H9 (cell line): ENCODE data around the gene EEF1A2. TPM values are rescaled to one million over a fixed set of nuclear protein-coding genes. Genes with fewer than 3 reads are reported as not detected.
A peak's percentile ranks its signal among the peaks of the same experiment; 100 is the strongest.

Experiments used
- DNase-seq: peaks from one replicate; pipeline ENCODE4 v3.0.0-alpha.2; 2017
- H2AFZ ChIP-seq: one replicate; pipeline ENCODE4 v1.6.1; 2013; ENCODE audit warnings: mild to moderate bottlenecking, low read length, control low read depth, moderate library complexity
- H2AK5ac ChIP-seq: 2 replicates; pipeline ENCODE4 v1.6.1; 2013; ENCODE audit warnings: low read length, control low read depth, mixed read lengths; ENCODE audit not compliant: insufficient read length
- H2BK120ac ChIP-seq: one replicate; pipeline ENCODE4 v1.6.1; 2013; ENCODE audit warnings: low read depth, mild to moderate bottlenecking, low read length, control low read depth, inconsistent platforms; ENCODE audit not compliant: poor library complexity, severe bottlenecking
- H2BK12ac ChIP-seq: 2 replicates; pipeline ENCODE4 v1.6.1; 2013; ENCODE audit warnings: low read length, control low read depth, mixed read lengths, low read depth; ENCODE audit not compliant: insufficient read length
- H2BK15ac ChIP-seq: 2 replicates; pipeline ENCODE4 v1.6.1; 2013; ENCODE audit warnings: low read depth, low read length, control low read depth
- H2BK20ac ChIP-seq: one replicate; pipeline ENCODE4 v1.6.1; 2013; ENCODE audit warnings: low read depth, mild to moderate bottlenecking, low read length, control low read depth, inconsistent platforms; ENCODE audit not compliant: poor library complexity, severe bottlenecking
- H2BK5ac ChIP-seq: 2 replicates; pipeline ENCODE4 v1.6.1; 2013; ENCODE audit warnings: low read length, control low read depth, mixed read lengths; ENCODE audit not compliant: insufficient read length
- H3K14ac ChIP-seq: 2 replicates; pipeline ENCODE4 v1.6.1; 2013; ENCODE audit warnings: low read length, control low read depth; ENCODE audit not compliant: insufficient read depth
- H3K18ac ChIP-seq: 2 replicates; pipeline ENCODE4 v1.6.1; 2013; ENCODE audit warnings: low read depth, mild to moderate bottlenecking, mixed read lengths, low read length, control low read depth; ENCODE audit not compliant: insufficient read length
- H3K23ac ChIP-seq: 2 replicates; pipeline ENCODE4 v1.6.1; 2013; ENCODE audit warnings: low read length, control low read depth, mixed read lengths, low read depth; ENCODE audit not compliant: insufficient read length
- H3K23me2 ChIP-seq: 2 replicates; pipeline ENCODE4 v1.6.1; 2013; ENCODE audit warnings: low read depth, mild to moderate bottlenecking, mixed read lengths, low read length, control low read depth; ENCODE audit not compliant: insufficient read length, poor library complexity, severe bottlenecking
- H3K27ac ChIP-seq: 2 replicates; pipeline ENCODE4 v1.5.1; 2013; ENCODE audit warnings: low read length, control low read depth, mixed read lengths, low read depth; ENCODE audit not compliant: insufficient read length
- H3K27me3 ChIP-seq: 2 replicates; pipeline ENCODE4 v1.6.1; 2013; ENCODE audit warnings: low read length, control low read depth, inconsistent platforms; ENCODE audit not compliant: insufficient read depth
- H3K4ac ChIP-seq: 2 replicates; pipeline ENCODE4 v1.6.1; 2013; ENCODE audit warnings: low read depth, mild to moderate bottlenecking, control low read depth, inconsistent platforms, low read length, moderate library complexity
- H3K4me1 ChIP-seq: 2 replicates; pipeline ENCODE4 v1.6.1; 2013; ENCODE audit warnings: low read length, control low read depth, inconsistent platforms; ENCODE audit not compliant: insufficient read depth
- H3K4me2 ChIP-seq: 2 replicates; pipeline ENCODE4 v1.6.1; 2013; ENCODE audit warnings: low read length, control low read depth, mixed read lengths; ENCODE audit not compliant: insufficient read length, insufficient read depth
- H3K56ac ChIP-seq: 2 replicates; pipeline ENCODE4 v1.6.1; 2013; ENCODE audit warnings: low read depth, mild to moderate bottlenecking, mixed read lengths, low read length, control low read depth; ENCODE audit not compliant: insufficient read length
- H3K79me1 ChIP-seq: 2 replicates; pipeline ENCODE4 v1.6.1; 2013; ENCODE audit warnings: low read depth, mild to moderate bottlenecking, moderate library complexity, low read length, control low read depth, inconsistent platforms; ENCODE audit not compliant: insufficient read depth, poor library complexity, severe bottlenecking
- H3K79me2 ChIP-seq: 2 replicates; pipeline ENCODE4 v1.6.1; 2013; ENCODE audit warnings: low read length, control low read depth, inconsistent platforms; ENCODE audit not compliant: insufficient read depth
- H3K9ac ChIP-seq: 2 replicates; pipeline ENCODE4 v1.6.1; 2013; ENCODE audit warnings: low read length, control low read depth, mixed read lengths; ENCODE audit not compliant: insufficient read length; ENCODE audit errors: extremely low read depth
- H3K9me3 ChIP-seq: one replicate; pipeline ENCODE4 v1.6.1; 2013; ENCODE audit warnings: low read depth, low read length, inconsistent platforms; ENCODE audit not compliant: control insufficient read depth
- H3T11ph ChIP-seq: one replicate; pipeline ENCODE4 v1.6.1; 2013; ENCODE audit warnings: mild to moderate bottlenecking, low read length, control low read depth, inconsistent platforms
- H4K20me1 ChIP-seq: one replicate; pipeline ENCODE4 v1.6.1; 2013; ENCODE audit not compliant: control insufficient read depth, insufficient read length, insufficient read depth
- H4K5ac ChIP-seq: 2 replicates; pipeline ENCODE4 v1.6.1; 2013; ENCODE audit warnings: low read depth, mild to moderate bottlenecking, mixed read lengths, low read length, control low read depth; ENCODE audit not compliant: insufficient read length
- H4K8ac ChIP-seq: replicated peaks from 2 replicates; pipeline ENCODE4 v1.6.1; 2013; ENCODE audit warnings: low read length, control low read depth, mixed read lengths, low read depth; ENCODE audit not compliant: insufficient read length
- H4K91ac ChIP-seq: 2 replicates; pipeline ENCODE4 v1.6.1; 2013; ENCODE audit warnings: low read depth, mild to moderate bottlenecking, moderate library complexity, mixed read lengths, low read length, control low read depth; ENCODE audit not compliant: insufficient read length
- H3K27ac Mint-ChIP-seq, 3 experiments: 2 replicates in 2 of 3; 3 replicates in 1 of 3; pipeline ENCODE4 v1.8.0; 2020 to 2021; ENCODE audit warnings: mixed read lengths in 3 of 3, mild to moderate bottlenecking in 1 of 3, moderate library complexity in 1 of 3
- H3K27me3 Mint-ChIP-seq: 2 replicates; pipeline ENCODE4 v1.8.0; 2021; ENCODE audit warnings: low read depth, mild to moderate bottlenecking, moderate library complexity, mixed read lengths
- H3K36me3 Mint-ChIP-seq, 3 experiments: 2 replicates in 2 of 3; 3 replicates in 1 of 3; pipeline ENCODE4 v1.8.0; 2020 to 2021; ENCODE audit warnings: low read depth in 3 of 3, mixed read lengths in 3 of 3; ENCODE audit not compliant: insufficient read depth in 1 of 3
- H3K4me1 Mint-ChIP-seq, 2 experiments: 2 replicates each; pipeline ENCODE4 v1.8.0; 2020; ENCODE audit warnings: mixed read lengths in 2 of 2
- H3K4me3 Mint-ChIP-seq, 2 experiments: 2 replicates in 1 of 2; 3 replicates in 1 of 2; pipeline ENCODE4 v1.8.0; 2020 to 2021; ENCODE audit warnings: mild to moderate bottlenecking in 2 of 2, mixed read lengths in 2 of 2, moderate library complexity in 1 of 2
- H3K9me3 Mint-ChIP-seq, 2 experiments: 2 replicates in 1 of 2; 3 replicates in 1 of 2; pipeline ENCODE4 v1.8.0; 2020; ENCODE audit warnings: mild to moderate bottlenecking in 2 of 2, mixed read lengths in 2 of 2, moderate library complexity in 1 of 2
- WGBS: extraction: QIAGEN DNeasy Blood & Tissue Kit; methylation state at CpG from one replicate; pipeline ENCODE4 v1.1.7; 2013; ENCODE audit warnings: missing lambda C conversion rate, low lambda C conversion rate, mixed read lengths; ENCODE audit not compliant: insufficient read length; ENCODE audit errors: extremely low coverage; 5-methylcytosine and 5-hydroxymethylcytosine counted together
- total RNA-seq: library from RNA; stranded (reverse); gene quantifications from 2 replicates; pipeline ENCODE4 v1.2.1, GENCODE V29; 2021
- TF ChIP-seq, protein P1 (sequence below): fragments of 200-600 bp; sonication (generic); conservative IDR thresholded peaks from 3 replicates; pipeline ENCODE4 v1.8.0; 2021; ENCODE audit warnings: antibody characterized with exemption, mild to moderate bottlenecking

EEF1A2 gene
- total RNA-seq, 1 experiment from 2014 or later, result 27.4 TPM

- Histone ChIP-seq H3K56ac (no peak overlapping the region), H3K4me2 (no peak overlapping the region), H4K5ac (no peak overlapping the region), H3K23ac (no peak overlapping the region), H3T11ph (no peak overlapping the region), H3K79me2 (peaks cover 10% of the 10 kb centered on the region; the same call in 1 of the 2 replicates), H3K27ac (no peak overlapping the region), H3K9ac (no peak overlapping the region), H4K20me1 (no peaks in the 10 kb centered on the region), H3K18ac (no peak overlapping the region), H2AFZ (no peak overlapping the region), H2BK20ac (no peak overlapping the region), H3K9me3 (no peaks in the 10 kb centered on the region), H2BK5ac (no peak overlapping the region), H2AK5ac (no peak overlapping the region), H3K27me3 (no peaks in the 10 kb centered on the region), H3K23me2 (no peaks in the 10 kb centered on the region), H4K91ac (no peak overlapping the region), H4K8ac (no peak overlapping the region), H3K4me1 (no peaks in the 10 kb centered on the region), H2BK12ac (no peak overlapping the region), H3K4ac (no peak overlapping the region), H2BK120ac (no peak overlapping the region), H2BK15ac (no peak overlapping the region), H3K14ac (no peak overlapping the region), H3K79me1 (no peaks in the 10 kb centered on the region)
- no peak overlapping the region for H3K4me3 Mint-ChIP-seq
- peak overlapping the region in 2 of 3 experiments; percentile 49; a peak in 2 of 7 replicates for H3K27ac Mint-ChIP-seq
- no peak for DNase-seq
- TF ChIP-seq, protein P1, sequence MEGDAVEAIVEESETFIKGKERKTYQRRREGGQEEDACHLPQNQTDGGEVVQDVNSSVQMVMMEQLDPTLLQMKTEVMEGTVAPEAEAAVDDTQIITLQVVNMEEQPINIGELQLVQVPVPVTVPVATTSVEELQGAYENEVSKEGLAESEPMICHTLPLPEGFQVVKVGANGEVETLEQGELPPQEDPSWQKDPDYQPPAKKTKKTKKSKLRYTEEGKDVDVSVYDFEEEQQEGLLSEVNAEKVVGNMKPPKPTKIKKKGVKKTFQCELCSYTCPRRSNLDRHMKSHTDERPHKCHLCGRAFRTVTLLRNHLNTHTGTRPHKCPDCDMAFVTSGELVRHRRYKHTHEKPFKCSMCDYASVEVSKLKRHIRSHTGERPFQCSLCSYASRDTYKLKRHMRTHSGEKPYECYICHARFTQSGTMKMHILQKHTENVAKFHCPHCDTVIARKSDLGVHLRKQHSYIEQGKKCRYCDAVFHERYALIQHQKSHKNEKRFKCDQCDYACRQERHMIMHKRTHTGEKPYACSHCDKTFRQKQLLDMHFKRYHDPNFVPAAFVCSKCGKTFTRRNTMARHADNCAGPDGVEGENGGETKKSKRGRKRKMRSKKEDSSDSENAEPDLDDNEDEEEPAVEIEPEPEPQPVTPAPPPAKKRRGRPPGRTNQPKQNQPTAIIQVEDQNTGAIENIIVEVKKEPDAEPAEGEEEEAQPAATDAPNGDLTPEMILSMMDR, result no peak
- no peaks in the 10 kb centered on the region; the same call in 1 of the 2 replicates for H3K27me3 Mint-ChIP-seq
- H3K9me3 Mint-ChIP-seq, result no peaks in the 10 kb centered on the region
- no CpG with 5 or more reads among the region's 19 CpGs for WGBS
- peaks cover 0 to 8% (median 0%) of the 10 kb centered on the region in 3 experiments; a peak in 2 of 7 replicates for H3K36me3 Mint-ChIP-seq
- peaks cover 24 to 41% of the 10 kb centered on the region in 2 experiments for H3K4me1 Mint-ChIP-seq
These were observed 31.4 kb downstream of the EEF1A2 start for GRCh38 chr20:63467294-63468083.
